Measurements from ENCODE around the gene PRKAG2. TPM values are rescaled to one million over a fixed set of nuclear protein-coding genes. Genes with fewer than 3 reads are reported as not detected.

The PRKAG2 gene
- polyA plus RNA-seq, 3 donors: 29.2 to 59.8 (median 30.9) TPM

DNA sequence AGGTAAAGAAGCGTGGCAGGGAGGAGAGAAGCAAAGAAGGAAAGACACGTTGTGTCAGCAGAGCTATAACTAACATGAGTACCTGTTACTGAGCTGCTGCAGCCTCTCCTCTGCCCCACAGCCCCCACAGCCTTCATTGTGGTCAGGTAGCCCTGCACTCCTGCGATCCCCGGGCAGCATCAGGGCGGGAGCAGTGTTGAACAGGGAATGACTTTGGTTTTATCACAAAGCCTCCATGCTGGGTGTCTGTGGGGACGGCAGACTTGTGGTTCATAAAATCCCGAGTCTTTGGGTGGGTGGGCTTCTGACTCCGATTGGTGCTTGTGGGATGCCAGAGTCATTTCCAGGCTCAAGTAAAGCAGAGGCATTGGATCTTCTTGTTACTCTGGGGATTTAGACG, 14.8 kb upstream of the PRKAG2 start:
- Mint-ChIP-seq H3K4me1 (peaks cover 21% of the 10 kb centered on the region), H3K9me3 (no peaks in the 10 kb centered on the region), H3K27me3 (ENCODE audit: low read depth in 3 of 3) (peaks cover 8 to 17% (median 15%) of the 10 kb centered on the region in 3 donors), H3K27ac (no peak overlapping the region), H3K4me3 (peak overlapping the region in 1 of 2 donors; percentile 30), H3K36me3 (no peaks in the 10 kb centered on the region)
- no peak for DNase-seq
- Histone ChIP-seq H2AFZ (ENCODE audit: insufficient read depth, low read depth, low read length, poor library complexity, severe bottlenecking) (no peak overlapping the region), H3K4me1 (ENCODE audit: control insufficient read depth in 1 of 2, insufficient read depth in 2 of 2, low read length in 2 of 2) (peaks cover 9 to 12% of the 10 kb centered on the region in 2 donors), H3K9me3 (replicated peaks in 1 of 2; ENCODE audit: control insufficient read depth in 1 of 2, insufficient read depth in 1 of 2, low read length in 2 of 2) (no peaks in the 10 kb centered on the region), H3K79me2 (ENCODE audit: insufficient read depth, low read length) (no peaks in the 10 kb centered on the region), H3K27me3 (ENCODE audit: control insufficient read depth in 2 of 2, insufficient read depth in 2 of 2, low read length in 2 of 2) (no peaks in the 10 kb centered on the region), H3K4me3 (replicated peaks in 1 of 3; ENCODE audit: low read depth in 2 of 3, low read length in 3 of 3) (no peak overlapping the region), H3K9ac (ENCODE audit: insufficient read depth, low read length, poor library complexity, severe bottlenecking) (no peak overlapping the region), H4K20me1 (ENCODE audit: insufficient read depth, low read length) (no peaks in the 10 kb centered on the region), H3K27ac (ENCODE audit: low read depth in 1 of 2, low read length in 2 of 2) (no peak overlapping the region), H3K36me3 (replicated peaks in 1 of 2; ENCODE audit: control insufficient read depth in 1 of 2, insufficient read depth in 2 of 2, low read length in 2 of 2) (no peaks in the 10 kb centered on the region), H3K4me2 (replicated peaks; ENCODE audit: extremely low read depth, low read length, poor library complexity, severe bottlenecking) (no peak overlapping the region)
- TF ChIP-seq, protein P1, sequence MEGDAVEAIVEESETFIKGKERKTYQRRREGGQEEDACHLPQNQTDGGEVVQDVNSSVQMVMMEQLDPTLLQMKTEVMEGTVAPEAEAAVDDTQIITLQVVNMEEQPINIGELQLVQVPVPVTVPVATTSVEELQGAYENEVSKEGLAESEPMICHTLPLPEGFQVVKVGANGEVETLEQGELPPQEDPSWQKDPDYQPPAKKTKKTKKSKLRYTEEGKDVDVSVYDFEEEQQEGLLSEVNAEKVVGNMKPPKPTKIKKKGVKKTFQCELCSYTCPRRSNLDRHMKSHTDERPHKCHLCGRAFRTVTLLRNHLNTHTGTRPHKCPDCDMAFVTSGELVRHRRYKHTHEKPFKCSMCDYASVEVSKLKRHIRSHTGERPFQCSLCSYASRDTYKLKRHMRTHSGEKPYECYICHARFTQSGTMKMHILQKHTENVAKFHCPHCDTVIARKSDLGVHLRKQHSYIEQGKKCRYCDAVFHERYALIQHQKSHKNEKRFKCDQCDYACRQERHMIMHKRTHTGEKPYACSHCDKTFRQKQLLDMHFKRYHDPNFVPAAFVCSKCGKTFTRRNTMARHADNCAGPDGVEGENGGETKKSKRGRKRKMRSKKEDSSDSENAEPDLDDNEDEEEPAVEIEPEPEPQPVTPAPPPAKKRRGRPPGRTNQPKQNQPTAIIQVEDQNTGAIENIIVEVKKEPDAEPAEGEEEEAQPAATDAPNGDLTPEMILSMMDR (IDR thresholded peaks at IDR 0.05): no peak
- WGBS (ENCODE audit: insufficient coverage): 100% methylated on average over 2 of the region's 9 CpGs
- intact Hi-C loops (cut with micrococcal nuclease): no loop called here

DNA sequence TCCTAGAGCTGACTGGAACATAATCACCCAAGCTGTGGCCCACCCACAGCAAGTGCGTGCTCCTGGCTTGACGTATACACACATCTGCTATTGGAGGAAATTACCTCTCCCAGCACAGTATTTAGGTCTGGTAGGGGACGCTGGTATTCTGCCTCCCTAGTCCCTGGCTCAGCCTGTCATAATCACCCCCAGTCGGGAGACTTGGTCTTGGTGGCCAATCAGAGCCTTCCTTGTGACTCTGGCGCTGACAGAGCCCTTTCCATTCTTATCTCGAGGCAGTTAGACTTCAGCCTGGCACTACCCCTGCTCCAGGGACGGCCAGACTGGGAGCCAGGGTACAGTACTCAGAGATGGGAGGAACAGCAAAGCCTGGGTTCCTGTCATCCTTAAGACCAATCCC, 14.3 kb upstream of the PRKAG2 start:
- intact Hi-C loops (cut with micrococcal nuclease): no loop called here

More for the DNA sequence above, 14.3 kb upstream of the PRKAG2 start:
- no peaks in the 10 kb centered on the region for H4K20me1 ChIP-seq (ENCODE audit: insufficient read depth, low read length)
- Mint-ChIP-seq H3K27ac (peak overlapping the region in 1 of 7 donors; percentile 32), H3K4me1 (peaks cover 18% of the 10 kb centered on the region), H3K27me3 (ENCODE audit: low read depth in 3 of 3) (peaks cover 14 to 19% (median 15%) of the 10 kb centered on the region in 3 donors), H3K9me3 (no peaks in the 10 kb centered on the region), H3K4me3 (no peak overlapping the region), H3K36me3 (no peaks in the 10 kb centered on the region)
- no peaks in the 10 kb centered on the region for H3K79me2 ChIP-seq (ENCODE audit: insufficient read depth, low read length)
- H3K9ac ChIP-seq (ENCODE audit: insufficient read depth, low read length, poor library complexity, severe bottlenecking): no peak overlapping the region
- DNase-seq: no peak
- H3K4me1 ChIP-seq (ENCODE audit: control insufficient read depth in 1 of 2, insufficient read depth in 2 of 2, low read length in 2 of 2): peaks cover 9 to 12% of the 10 kb centered on the region in 2 donors
- WGBS (ENCODE audit: insufficient coverage): 88% methylated on average over 7 of the region's 7 CpGs
- H3K27me3 ChIP-seq (ENCODE audit: control insufficient read depth in 2 of 2, insufficient read depth in 2 of 2, low read length in 2 of 2): no peaks in the 10 kb centered on the region
- H3K36me3 ChIP-seq (replicated peaks in 1 of 2; ENCODE audit: control insufficient read depth in 1 of 2, insufficient read depth in 2 of 2, low read length in 2 of 2): no peaks in the 10 kb centered on the region
- H3K9me3 ChIP-seq (replicated peaks in 1 of 2; ENCODE audit: control insufficient read depth in 1 of 2, insufficient read depth in 1 of 2, low read length in 2 of 2): no peaks in the 10 kb centered on the region
- no peak overlapping the region for H2AFZ ChIP-seq (ENCODE audit: insufficient read depth, low read depth, low read length, poor library complexity, severe bottlenecking)
- H3K4me2 ChIP-seq (replicated peaks; ENCODE audit: extremely low read depth, low read length, poor library complexity, severe bottlenecking): no peak overlapping the region
- H3K27ac ChIP-seq (ENCODE audit: low read depth in 1 of 2, low read length in 2 of 2): no peak overlapping the region
- TF ChIP-seq, protein P1 (IDR thresholded peaks at IDR 0.05): no peak
- no peak overlapping the region for H3K4me3 ChIP-seq (replicated peaks in 1 of 3; ENCODE audit: low read depth in 2 of 3, low read length in 3 of 3)
